Right lobe of liver (tissue), 4 donors: ENCODE results near the gene C14orf132.

Experiments
- POLR2A ChIP-seq: fragments of 450-650 bp; IDR thresholded peaks from one replicate; pipeline ENCODE4 v1.6.1; 2017; ENCODE audit warnings: antibody characterized with exemption, mild to moderate bottlenecking
- TF ChIP-seq, protein P1 (sequence below), 4 donors: fragments of 200-600 bp in 3 of 4; fragments of 450-650 bp in 1 of 4; IDR thresholded peaks; one replicate each; pipeline versions ENCODE4 v1.5.1 to v1.8.0; 2016 to 2022; ENCODE audit warnings: antibody characterized with exemption in 4 of 4, mild to moderate bottlenecking in 2 of 4
- donor health status: DM: no; HTN: no; CAD: no.
- donor health status: DM: no; HTN: no; CAD: no.
- donor health status: DM: no; HTN: yes; CAD: no.

DNA sequence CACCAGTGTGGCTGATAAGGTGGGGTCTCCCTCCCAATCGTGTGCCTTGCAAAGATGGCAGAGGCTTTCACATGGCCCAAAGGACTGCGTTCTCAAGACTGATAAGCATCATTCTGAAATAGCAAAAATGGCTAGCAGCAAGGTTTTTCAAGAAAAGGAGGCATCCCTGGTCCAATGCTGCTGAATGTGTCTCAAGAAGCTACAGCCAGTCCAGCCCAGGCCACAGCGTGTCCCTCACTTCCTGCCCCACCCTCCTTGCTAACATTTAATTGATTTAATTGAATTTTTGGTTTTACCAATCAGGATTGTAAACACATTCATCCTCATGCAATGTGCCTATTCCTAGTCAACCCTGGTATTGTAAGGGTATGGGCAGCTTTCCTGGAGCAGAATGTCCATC is 55.9 kb downstream of the C14orf132 start:
- TF ChIP-seq, protein P1, sequence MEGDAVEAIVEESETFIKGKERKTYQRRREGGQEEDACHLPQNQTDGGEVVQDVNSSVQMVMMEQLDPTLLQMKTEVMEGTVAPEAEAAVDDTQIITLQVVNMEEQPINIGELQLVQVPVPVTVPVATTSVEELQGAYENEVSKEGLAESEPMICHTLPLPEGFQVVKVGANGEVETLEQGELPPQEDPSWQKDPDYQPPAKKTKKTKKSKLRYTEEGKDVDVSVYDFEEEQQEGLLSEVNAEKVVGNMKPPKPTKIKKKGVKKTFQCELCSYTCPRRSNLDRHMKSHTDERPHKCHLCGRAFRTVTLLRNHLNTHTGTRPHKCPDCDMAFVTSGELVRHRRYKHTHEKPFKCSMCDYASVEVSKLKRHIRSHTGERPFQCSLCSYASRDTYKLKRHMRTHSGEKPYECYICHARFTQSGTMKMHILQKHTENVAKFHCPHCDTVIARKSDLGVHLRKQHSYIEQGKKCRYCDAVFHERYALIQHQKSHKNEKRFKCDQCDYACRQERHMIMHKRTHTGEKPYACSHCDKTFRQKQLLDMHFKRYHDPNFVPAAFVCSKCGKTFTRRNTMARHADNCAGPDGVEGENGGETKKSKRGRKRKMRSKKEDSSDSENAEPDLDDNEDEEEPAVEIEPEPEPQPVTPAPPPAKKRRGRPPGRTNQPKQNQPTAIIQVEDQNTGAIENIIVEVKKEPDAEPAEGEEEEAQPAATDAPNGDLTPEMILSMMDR (IDR thresholded peaks at IDR 0.05) = no peak
- no peak for TF ChIP-seq POLR2A
